ENCODE data around the gene MBOAT1. TPM values are rescaled to one million over a fixed set of nuclear protein-coding genes. Genes with fewer than 3 reads are reported as not detected.

The MBOAT1 gene
- total and polyA plus RNA-seq, 2 of the 13 experiments (the other 11 are each of a cell fraction or from before 2014, with no cell fraction given), result not detected

DNA sequence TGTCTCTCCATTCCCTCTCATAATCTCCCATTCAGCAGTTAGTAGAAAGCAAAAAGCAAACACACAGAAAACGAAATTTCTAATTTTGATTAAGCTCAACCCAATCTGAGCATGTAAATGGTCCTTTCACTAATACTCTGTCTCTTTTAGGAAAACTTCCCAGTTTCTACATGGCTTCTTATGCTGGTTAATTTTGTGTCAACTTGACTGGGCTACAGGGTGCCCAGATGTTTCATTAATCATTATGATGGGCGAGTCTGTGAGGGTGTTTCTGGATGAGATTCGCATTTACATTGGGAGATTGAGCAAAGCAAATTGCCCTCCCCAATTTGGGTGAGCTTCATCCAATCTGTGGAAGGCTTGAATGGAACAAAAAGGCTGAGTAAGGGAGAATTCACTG lies 142.2 kb downstream of the MBOAT1 start:
- peaks cover 0 to 12% of the 10 kb centered on the region in 2 experiments; a peak in 1 of 5 replicates for H3K27me3 ChIP-seq (ENCODE audit: control insufficient read depth in 1 of 2, insufficient read depth in 2 of 2, low read length in 2 of 2)
- FAIRE-seq (no peak), DNase-seq (ENCODE audit: low spot score) (no peak), ATAC-seq (no peak)
- H2AFZ ChIP-seq (ENCODE audit: low read length), result no peak overlapping the region
- H3K9ac ChIP-seq (ENCODE audit: insufficient read depth, low read depth, low read length), result no peak overlapping the region
- in situ Hi-C loops (cut with HindIII; ENCODE audit: extremely low pct_ligation_motif_present, low pct_unique_long_range_greater_than_20kb) (no loop called here), intact Hi-C loops (cut with micrococcal nuclease; ENCODE audit: unreplicated experiment) (no loop called here)
- no peak overlapping the region for H3K4me3 ChIP-seq (replicated peaks in 1 of 3; ENCODE audit: insufficient read depth in 1 of 3, low read depth in 2 of 3, low read length in 3 of 3)
- ChIA-PET CTCF (ENCODE audit: low intra/inter-chr PET ratio, low total read pairs) (no interaction called here), POLR2A (no interaction called here)
- H4K20me1 ChIP-seq (ENCODE audit: insufficient read depth, low read length), result no peaks in the 10 kb centered on the region
- H3K4me2 ChIP-seq (ENCODE audit: low read depth, low read length), result no peak overlapping the region
- TF ChIP-seq ZBED4 (CRISPR knock-in tag; IDR thresholded peaks at IDR 0.05; ENCODE audit: borderline replicate concordance) (no peak), SP2 (CRISPR knock-in tag; IDR thresholded peaks at IDR 0.05) (no peak), MAFF (IDR thresholded peaks at IDR 0.05; ENCODE audit: low read depth, low read length) (peak; percentile 37), MAFK (conservative IDR thresholded peaks at IDR 0.05 in 1 of 2, IDR thresholded peaks at IDR 0.05 in 1 of 2; ENCODE audit: low read length in 2 of 2) (peak; percentile 14 to 58; a peak in 2 of 4 replicates), ZNF234 (CRISPR knock-in tag; conservative IDR thresholded peaks at IDR 0.05) (no peak)
- TF ChIP-seq, protein P1, sequence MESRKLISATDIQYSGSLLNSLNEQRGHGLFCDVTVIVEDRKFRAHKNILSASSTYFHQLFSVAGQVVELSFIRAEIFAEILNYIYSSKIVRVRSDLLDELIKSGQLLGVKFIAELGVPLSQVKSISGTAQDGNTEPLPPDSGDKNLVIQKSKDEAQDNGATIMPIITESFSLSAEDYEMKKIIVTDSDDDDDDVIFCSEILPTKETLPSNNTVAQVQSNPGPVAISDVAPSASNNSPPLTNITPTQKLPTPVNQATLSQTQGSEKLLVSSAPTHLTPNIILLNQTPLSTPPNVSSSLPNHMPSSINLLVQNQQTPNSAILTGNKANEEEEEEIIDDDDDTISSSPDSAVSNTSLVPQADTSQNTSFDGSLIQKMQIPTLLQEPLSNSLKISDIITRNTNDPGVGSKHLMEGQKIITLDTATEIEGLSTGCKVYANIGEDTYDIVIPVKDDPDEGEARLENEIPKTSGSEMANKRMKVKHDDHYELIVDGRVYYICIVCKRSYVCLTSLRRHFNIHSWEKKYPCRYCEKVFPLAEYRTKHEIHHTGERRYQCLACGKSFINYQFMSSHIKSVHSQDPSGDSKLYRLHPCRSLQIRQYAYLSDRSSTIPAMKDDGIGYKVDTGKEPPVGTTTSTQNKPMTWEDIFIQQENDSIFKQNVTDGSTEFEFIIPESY (CRISPR knock-in tag; IDR thresholded peaks at IDR 0.05), result no peak
- no peaks in the 10 kb centered on the region for H3K9me3 ChIP-seq (ENCODE audit: low read length)
- H3K36me3 ChIP-seq (replicated peaks in 1 of 2; ENCODE audit: control insufficient read depth in 1 of 2, insufficient read depth in 2 of 2, low read length in 2 of 2), result no peaks in the 10 kb centered on the region
- H3K4me1 ChIP-seq (ENCODE audit: insufficient read depth, low read length), result no peaks in the 10 kb centered on the region
- no peak overlapping the region for H3K27ac ChIP-seq (ENCODE audit: extremely low read length, insufficient read depth, low read length)
- H3K79me2 ChIP-seq (ENCODE audit: insufficient read depth, low read length), result no peaks in the 10 kb centered on the region
- WGBS (ENCODE audit: low lambda C conversion rate), result 0% methylated on average over 3 of the region's 3 CpGs
- no TSS peak for BruUV-seq (replicated peaks)

All from HepG2 (cell line).